ENCODE results near the gene SLC12A5. TPM values are rescaled to one million over a fixed set of nuclear protein-coding genes. Genes with fewer than 3 reads are reported as not detected.
"Not testable (repeated sequence)": the region's sequence is repeated elsewhere in the genome, so short reads cannot be mapped to it uniquely, and the experiment has no call there.

The SLC12A5 gene
- polyA plus RNA-seq, 3 donors, result not detected

DNA sequence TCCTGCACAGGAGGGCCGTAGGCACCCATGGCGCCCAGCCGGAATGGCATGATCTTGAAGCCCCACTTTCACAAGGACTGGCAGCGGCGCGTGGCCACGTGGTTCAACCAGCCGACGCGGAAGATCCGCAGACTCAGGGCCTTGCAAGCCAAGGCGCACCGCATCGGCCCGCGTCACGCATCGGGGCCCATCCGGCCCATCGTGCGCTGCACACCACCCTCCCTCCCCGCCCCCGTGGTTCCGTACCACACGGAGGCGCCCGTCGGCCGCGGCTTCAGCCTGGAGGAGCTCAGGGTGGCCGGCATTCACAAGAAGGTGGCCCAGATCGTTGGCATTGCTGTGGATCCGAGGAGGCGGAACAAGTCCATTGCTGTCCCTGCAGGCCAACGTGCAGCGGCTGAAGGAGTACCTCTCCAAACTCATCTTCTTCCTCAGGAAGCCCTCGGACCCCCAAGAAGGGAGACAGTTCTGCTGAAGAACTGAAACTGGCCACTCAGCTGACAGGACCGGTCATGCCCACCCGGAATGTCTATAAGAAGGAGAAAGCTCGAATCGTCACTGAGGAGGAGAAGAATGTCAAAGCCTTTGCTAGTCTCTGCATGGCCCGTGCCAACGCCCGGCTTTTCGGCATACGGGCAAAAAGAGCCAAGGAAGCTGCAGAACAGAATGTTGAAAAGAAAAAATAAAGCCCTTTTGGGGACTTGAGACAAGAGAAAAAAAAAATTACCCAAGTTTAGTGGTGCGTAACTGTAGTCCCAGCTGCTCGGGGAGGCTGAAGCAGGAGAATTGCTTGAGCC, 70.7 kb downstream of the SLC12A5 start:
- H3K9ac ChIP-seq (ENCODE audit: insufficient read depth, low read length, poor library complexity, severe bottlenecking), result no peak overlapping the region
- H3K27me3 Mint-ChIP-seq (ENCODE audit: low read depth in 3 of 3), result peaks cover 48 to 77% (median 58%) of the 10 kb centered on the region in 3 donors
- TF ChIP-seq, protein P1, sequence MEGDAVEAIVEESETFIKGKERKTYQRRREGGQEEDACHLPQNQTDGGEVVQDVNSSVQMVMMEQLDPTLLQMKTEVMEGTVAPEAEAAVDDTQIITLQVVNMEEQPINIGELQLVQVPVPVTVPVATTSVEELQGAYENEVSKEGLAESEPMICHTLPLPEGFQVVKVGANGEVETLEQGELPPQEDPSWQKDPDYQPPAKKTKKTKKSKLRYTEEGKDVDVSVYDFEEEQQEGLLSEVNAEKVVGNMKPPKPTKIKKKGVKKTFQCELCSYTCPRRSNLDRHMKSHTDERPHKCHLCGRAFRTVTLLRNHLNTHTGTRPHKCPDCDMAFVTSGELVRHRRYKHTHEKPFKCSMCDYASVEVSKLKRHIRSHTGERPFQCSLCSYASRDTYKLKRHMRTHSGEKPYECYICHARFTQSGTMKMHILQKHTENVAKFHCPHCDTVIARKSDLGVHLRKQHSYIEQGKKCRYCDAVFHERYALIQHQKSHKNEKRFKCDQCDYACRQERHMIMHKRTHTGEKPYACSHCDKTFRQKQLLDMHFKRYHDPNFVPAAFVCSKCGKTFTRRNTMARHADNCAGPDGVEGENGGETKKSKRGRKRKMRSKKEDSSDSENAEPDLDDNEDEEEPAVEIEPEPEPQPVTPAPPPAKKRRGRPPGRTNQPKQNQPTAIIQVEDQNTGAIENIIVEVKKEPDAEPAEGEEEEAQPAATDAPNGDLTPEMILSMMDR (IDR thresholded peaks at IDR 0.05), result no peak

DNA sequence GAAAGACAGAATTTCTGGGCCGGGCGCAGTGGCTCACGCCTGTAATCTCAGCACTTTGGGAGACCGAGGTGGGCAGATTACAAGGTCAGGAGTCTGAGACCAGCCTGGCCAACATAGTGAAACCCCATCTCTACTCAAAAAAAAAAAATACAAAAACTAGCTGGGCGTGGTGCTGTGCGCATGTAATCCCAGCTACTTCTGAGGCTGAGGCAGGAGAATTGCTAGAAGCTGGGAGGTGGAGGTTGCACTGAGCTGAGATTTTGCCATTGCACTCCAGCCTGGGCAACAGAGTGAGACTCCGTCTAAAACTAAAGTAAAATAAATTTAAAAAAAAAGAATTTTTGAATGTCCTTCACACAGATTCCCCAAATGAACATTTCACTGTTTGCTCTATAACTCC, 71.4 kb downstream of the SLC12A5 start:
- H3K27ac Mint-ChIP-seq; H3K9ac ChIP-seq (ENCODE audit: insufficient read depth, low read length, poor library complexity, severe bottlenecking); H3K4me3 ChIP-seq (replicated peaks in 1 of 3; ENCODE audit: low read depth in 2 of 3, low read length in 3 of 3); H3K4me2 ChIP-seq (replicated peaks; ENCODE audit: extremely low read depth, low read length, poor library complexity, severe bottlenecking); H4K20me1 ChIP-seq (ENCODE audit: insufficient read depth, low read length); H3K9me3 ChIP-seq (replicated peaks in 1 of 2; ENCODE audit: control insufficient read depth in 1 of 2, insufficient read depth in 1 of 2, low read length in 2 of 2); H3K4me1 ChIP-seq (ENCODE audit: control insufficient read depth in 1 of 2, insufficient read depth in 2 of 2, low read length in 2 of 2); H3K27ac ChIP-seq (ENCODE audit: low read depth in 1 of 2, low read length in 2 of 2); H3K36me3 Mint-ChIP-seq; H3K36me3 ChIP-seq (replicated peaks in 1 of 2; ENCODE audit: control insufficient read depth in 1 of 2, insufficient read depth in 2 of 2, low read length in 2 of 2); intact Hi-C loops (cut with micrococcal nuclease); H3K4me1 Mint-ChIP-seq; H3K79me2 ChIP-seq (ENCODE audit: insufficient read depth, low read length); H2AFZ ChIP-seq (ENCODE audit: insufficient read depth, low read depth, low read length, poor library complexity, severe bottlenecking); DNase-seq: not testable (repeated sequence)
- H3K27me3 ChIP-seq (ENCODE audit: control insufficient read depth in 2 of 2, insufficient read depth in 2 of 2, low read length in 2 of 2), result peaks cover 44 to 74% of the 10 kb centered on the region in 2 donors
- H3K4me3 Mint-ChIP-seq, result peak overlapping the region in 1 of 2 donors; percentile 80
- WGBS (ENCODE audit: insufficient coverage), result 89% methylated on average over 3 of the region's 7 CpGs
- peaks cover 49 to 79% (median 60%) of the 10 kb centered on the region in 3 donors for H3K27me3 Mint-ChIP-seq (ENCODE audit: low read depth in 3 of 3)
- H3K9me3 Mint-ChIP-seq, result peaks cover 0 to 16% (median 8%) of the 10 kb centered on the region in 7 donors

More for the DNA sequence above, 70.7 kb downstream of the SLC12A5 start:
- Histone ChIP-seq H4K20me1 (ENCODE audit: insufficient read depth, low read length) (no peaks in the 10 kb centered on the region), H3K79me2 (ENCODE audit: insufficient read depth, low read length) (no peaks in the 10 kb centered on the region), H3K9me3 (replicated peaks in 1 of 2; ENCODE audit: control insufficient read depth in 1 of 2, insufficient read depth in 1 of 2, low read length in 2 of 2) (peaks cover 3% of the 10 kb centered on the region in 2 donors), H3K36me3 (replicated peaks in 1 of 2; ENCODE audit: control insufficient read depth in 1 of 2, insufficient read depth in 2 of 2, low read length in 2 of 2) (no peaks in the 10 kb centered on the region), H3K4me3 (replicated peaks in 1 of 3; ENCODE audit: low read depth in 2 of 3, low read length in 3 of 3) (no peak overlapping the region), H3K27ac (ENCODE audit: low read depth in 1 of 2, low read length in 2 of 2) (no peak overlapping the region), H3K4me2 (replicated peaks; ENCODE audit: extremely low read depth, low read length, poor library complexity, severe bottlenecking) (no peak overlapping the region), H2AFZ (ENCODE audit: insufficient read depth, low read depth, low read length, poor library complexity, severe bottlenecking) (no peak overlapping the region), H3K27me3 (ENCODE audit: control insufficient read depth in 2 of 2, insufficient read depth in 2 of 2, low read length in 2 of 2) (peaks cover 38 to 70% of the 10 kb centered on the region in 2 donors), H3K4me1 (ENCODE audit: control insufficient read depth in 1 of 2, insufficient read depth in 2 of 2, low read length in 2 of 2) (no peaks in the 10 kb centered on the region)
- intact Hi-C loops (cut with micrococcal nuclease), result loop anchor here in 1 of 2 donors (10.0 kb wide), 1 partner anchor 305 kb away; the partner anchor contains the start of genes DNTTIP1 and WFDC3
- 42% methylated on average over 34 of the region's 48 CpGs for WGBS (ENCODE audit: insufficient coverage)
- Mint-ChIP-seq H3K4me3 (peak overlapping the region in 1 of 2 donors; percentile 80), H3K36me3 (no peaks in the 10 kb centered on the region), H3K9me3 (peaks cover 0 to 12% (median 8%) of the 10 kb centered on the region in 7 donors), H3K27ac (peak overlapping the region in 1 of 7 donors; percentile 58), H3K4me1 (no peaks in the 10 kb centered on the region)
- DNase-seq, result no peak

Measured in CD14-positive monocyte (primary cell).